ENCODE results near the gene GGTLC1.

The GGTLC1 gene

DNA sequence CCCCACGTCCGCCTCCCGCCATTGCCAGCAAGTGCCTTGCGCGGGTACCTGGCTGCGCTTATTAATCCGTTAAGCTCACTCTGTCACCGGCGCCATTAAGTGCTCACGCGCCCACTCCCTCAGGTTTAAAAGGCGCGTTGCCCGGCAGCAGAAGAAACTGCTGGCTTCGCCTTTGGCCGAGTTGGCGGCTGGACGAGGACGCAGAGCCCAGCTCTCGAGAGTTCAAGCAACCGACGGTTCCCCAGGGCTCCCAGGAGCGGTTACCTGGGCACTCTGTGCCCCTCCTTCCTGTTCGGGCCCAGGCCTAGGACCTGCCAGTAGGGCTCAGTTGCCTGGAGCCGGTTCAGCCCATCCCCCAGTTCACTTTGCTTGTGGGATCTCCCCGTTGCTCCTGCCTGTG lies at the start of gene GGTLC1:
Gene GGTLC1, minus strand, starts transcription at position 219 of the 400 bp plus-strand sequence. CDS start 2,168 bp downstream, outside the sequence.
- DNase-seq, result no peak
- H3F3A ChIP-seq (ENCODE audit: insufficient read depth, low read length), result no peaks in the 10 kb centered on the region
- H3K27me3 ChIP-seq (replicated peaks; ENCODE audit: insufficient read depth, low read length), result no peaks in the 10 kb centered on the region
- H3K4me2 ChIP-seq (ENCODE audit: low read depth, low read length), result no peak within 1 kb of the TSS
- H3K4me3 ChIP-seq (ENCODE audit: low read length), result no peak within 1 kb of the TSS
- no peaks in the 10 kb centered on the region for H3K9me3 ChIP-seq (replicated peaks; ENCODE audit: insufficient read depth, low read length)
- no peak within 1 kb of the TSS for H2AFZ ChIP-seq (ENCODE audit: low read length)
- no peak within 1 kb of the TSS for H3K27ac ChIP-seq (ENCODE audit: low read length)
- H3K4me1 ChIP-seq (ENCODE audit: low read length), result no peaks in the 10 kb centered on the region
- H3K79me2 ChIP-seq (ENCODE audit: low read length), result no peaks in the 10 kb centered on the region
- H3K9me2 ChIP-seq (replicated peaks; ENCODE audit: insufficient read depth, low read length), result no peaks in the 10 kb centered on the region
- no peaks in the 10 kb centered on the region for H3K36me3 ChIP-seq (replicated peaks; ENCODE audit: insufficient read depth, low read length)
- TF ChIP-seq EZH2phosphoT487 (IDR thresholded peaks at IDR 0.05; ENCODE audit: low read length) (no peak), EZH2 (optimal IDR thresholded peaks at IDR 0.05; ENCODE audit: low read depth, low read length) (no peak)
- TF ChIP-seq, protein P1, sequence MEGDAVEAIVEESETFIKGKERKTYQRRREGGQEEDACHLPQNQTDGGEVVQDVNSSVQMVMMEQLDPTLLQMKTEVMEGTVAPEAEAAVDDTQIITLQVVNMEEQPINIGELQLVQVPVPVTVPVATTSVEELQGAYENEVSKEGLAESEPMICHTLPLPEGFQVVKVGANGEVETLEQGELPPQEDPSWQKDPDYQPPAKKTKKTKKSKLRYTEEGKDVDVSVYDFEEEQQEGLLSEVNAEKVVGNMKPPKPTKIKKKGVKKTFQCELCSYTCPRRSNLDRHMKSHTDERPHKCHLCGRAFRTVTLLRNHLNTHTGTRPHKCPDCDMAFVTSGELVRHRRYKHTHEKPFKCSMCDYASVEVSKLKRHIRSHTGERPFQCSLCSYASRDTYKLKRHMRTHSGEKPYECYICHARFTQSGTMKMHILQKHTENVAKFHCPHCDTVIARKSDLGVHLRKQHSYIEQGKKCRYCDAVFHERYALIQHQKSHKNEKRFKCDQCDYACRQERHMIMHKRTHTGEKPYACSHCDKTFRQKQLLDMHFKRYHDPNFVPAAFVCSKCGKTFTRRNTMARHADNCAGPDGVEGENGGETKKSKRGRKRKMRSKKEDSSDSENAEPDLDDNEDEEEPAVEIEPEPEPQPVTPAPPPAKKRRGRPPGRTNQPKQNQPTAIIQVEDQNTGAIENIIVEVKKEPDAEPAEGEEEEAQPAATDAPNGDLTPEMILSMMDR (IDR thresholded peaks at IDR 0.05; ENCODE audit: low read length), result no peak
- no peak within 1 kb of the TSS for H3K9ac ChIP-seq (ENCODE audit: low read length)
- no peaks in the 10 kb centered on the region for H4K20me1 ChIP-seq (ENCODE audit: insufficient read depth, low read length)

DNA sequence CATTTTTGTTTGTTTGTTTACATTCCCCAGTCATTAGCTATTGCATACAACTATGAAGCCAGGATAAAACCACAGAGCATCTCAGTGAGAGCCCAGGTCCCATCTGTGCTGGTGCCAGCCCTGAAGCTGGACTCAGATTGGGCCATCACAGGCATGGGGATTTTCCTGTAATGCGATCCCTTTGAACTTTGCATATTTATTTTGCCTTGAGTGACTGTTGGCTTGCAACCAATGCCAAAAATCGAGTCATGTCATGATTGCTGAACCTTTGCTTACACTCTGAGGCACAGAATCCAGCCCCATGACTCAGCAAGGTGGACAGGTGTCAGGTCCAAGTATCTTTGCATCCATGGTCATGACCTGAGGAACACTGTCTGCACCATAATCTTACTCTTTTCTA lies 46.2 kb upstream of the GGTLC1 start:
- Histone ChIP-seq H3F3A (ENCODE audit: insufficient read depth, low read length) (no peaks in the 10 kb centered on the region), H4K20me1 (ENCODE audit: insufficient read depth, low read length) (no peaks in the 10 kb centered on the region), H3K9me3 (replicated peaks; ENCODE audit: insufficient read depth, low read length) (no peaks in the 10 kb centered on the region), H3K9me2 (replicated peaks; ENCODE audit: insufficient read depth, low read length) (no peaks in the 10 kb centered on the region), H3K27ac (ENCODE audit: low read length) (no peak overlapping the region), H3K9ac (ENCODE audit: low read length) (no peak overlapping the region), H3K79me2 (ENCODE audit: low read length) (no peaks in the 10 kb centered on the region), H3K36me3 (replicated peaks; ENCODE audit: insufficient read depth, low read length) (no peaks in the 10 kb centered on the region), H3K27me3 (replicated peaks; ENCODE audit: insufficient read depth, low read length) (no peaks in the 10 kb centered on the region), H2AFZ (ENCODE audit: low read length) (no peak overlapping the region), H3K4me3 (ENCODE audit: low read length) (no peak overlapping the region), H3K4me1 (ENCODE audit: low read length) (peaks cover 13% of the 10 kb centered on the region), H3K4me2 (ENCODE audit: low read depth, low read length) (no peak overlapping the region)
- peak; percentile 29 for DNase-seq
- no peak for TF ChIP-seq EZH2phosphoT487 (IDR thresholded peaks at IDR 0.05; ENCODE audit: low read length)
- TF ChIP-seq EZH2 (optimal IDR thresholded peaks at IDR 0.05; ENCODE audit: low read depth, low read length), result no peak
- TF ChIP-seq, protein P1 (IDR thresholded peaks at IDR 0.05; ENCODE audit: low read length), result no peak

GRCh38 chr20:24033565-24033964 lies 45.0 kb upstream of the GGTLC1 start:
- H3K9ac ChIP-seq (ENCODE audit: low read length), result no peak overlapping the region
- H4K20me1 ChIP-seq (ENCODE audit: insufficient read depth, low read length), result no peaks in the 10 kb centered on the region
- TF ChIP-seq EZH2 (optimal IDR thresholded peaks at IDR 0.05; ENCODE audit: low read depth, low read length), result no peak
- TF ChIP-seq, protein P1 (IDR thresholded peaks at IDR 0.05; ENCODE audit: low read length), result no peak
- TF ChIP-seq EZH2phosphoT487 (IDR thresholded peaks at IDR 0.05; ENCODE audit: low read length), result no peak
- no peak overlapping the region for H2AFZ ChIP-seq (ENCODE audit: low read length)
- no peaks in the 10 kb centered on the region for H3K79me2 ChIP-seq (ENCODE audit: low read length)
- peaks cover 13% of the 10 kb centered on the region for H3K4me1 ChIP-seq (ENCODE audit: low read length)
- H3K4me3 ChIP-seq (ENCODE audit: low read length), result no peak overlapping the region
- H3F3A ChIP-seq (ENCODE audit: insufficient read depth, low read length), result no peaks in the 10 kb centered on the region
- H3K27me3 ChIP-seq (replicated peaks; ENCODE audit: insufficient read depth, low read length), result no peaks in the 10 kb centered on the region
- DNase-seq, result no peak
- no peak overlapping the region for H3K4me2 ChIP-seq (ENCODE audit: low read depth, low read length)
- no peaks in the 10 kb centered on the region for H3K9me3 ChIP-seq (replicated peaks; ENCODE audit: insufficient read depth, low read length)
- H3K27ac ChIP-seq (ENCODE audit: low read length), result no peak overlapping the region
- no peaks in the 10 kb centered on the region for H3K36me3 ChIP-seq (replicated peaks; ENCODE audit: insufficient read depth, low read length)
- no peaks in the 10 kb centered on the region for H3K9me2 ChIP-seq (replicated peaks; ENCODE audit: insufficient read depth, low read length)

Measured in MM.1S (cell line).